Measurements from ENCODE around the gene KIAA1958. TPM values are rescaled to one million over a fixed set of nuclear protein-coding genes. Genes with fewer than 3 reads are reported as not detected.

KIAA1958 gene
- total RNA-seq, 6 experiments from 2014 or later: 3.5 to 9.7 (median 4.5) TPM

DNA sequence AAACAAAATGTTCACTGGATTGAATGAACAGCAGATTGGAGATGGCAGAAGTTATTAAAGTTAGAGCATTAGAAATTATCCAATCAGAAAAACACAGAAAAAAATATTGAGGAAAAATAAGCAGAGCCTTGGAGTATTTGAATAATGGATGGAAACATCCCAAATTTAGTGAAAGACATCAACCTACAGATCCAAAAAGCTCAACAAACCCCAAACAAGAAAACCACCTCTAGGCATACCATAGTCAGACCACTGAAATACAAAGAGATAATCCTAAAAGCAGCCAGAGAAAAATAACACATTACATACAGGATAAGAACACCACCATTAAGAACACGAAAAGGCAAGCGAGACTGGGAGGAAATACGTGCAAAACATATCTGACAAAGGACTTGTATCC lies 226.1 kb downstream of the KIAA1958 start:
- no peak for TF ChIP-seq CTCF (IDR thresholded peaks at IDR 0.05)
- H3K36me3 Mint-ChIP-seq (ENCODE audit: low read depth): peaks cover 11% of the 10 kb centered on the region
- H3K4me1 Mint-ChIP-seq (ENCODE audit: low read depth): peaks cover 19% of the 10 kb centered on the region
- DNase-seq: no peak
- no peak overlapping the region for H3K27ac Mint-ChIP-seq
- H3K27me3 Mint-ChIP-seq (ENCODE audit: insufficient read depth): peaks cover 1% of the 10 kb centered on the region; the same call in 1 of the 2 replicates
- H3K4me3 Mint-ChIP-seq: no peak overlapping the region
- no peaks in the 10 kb centered on the region for H3K9me3 Mint-ChIP-seq

DNA sequence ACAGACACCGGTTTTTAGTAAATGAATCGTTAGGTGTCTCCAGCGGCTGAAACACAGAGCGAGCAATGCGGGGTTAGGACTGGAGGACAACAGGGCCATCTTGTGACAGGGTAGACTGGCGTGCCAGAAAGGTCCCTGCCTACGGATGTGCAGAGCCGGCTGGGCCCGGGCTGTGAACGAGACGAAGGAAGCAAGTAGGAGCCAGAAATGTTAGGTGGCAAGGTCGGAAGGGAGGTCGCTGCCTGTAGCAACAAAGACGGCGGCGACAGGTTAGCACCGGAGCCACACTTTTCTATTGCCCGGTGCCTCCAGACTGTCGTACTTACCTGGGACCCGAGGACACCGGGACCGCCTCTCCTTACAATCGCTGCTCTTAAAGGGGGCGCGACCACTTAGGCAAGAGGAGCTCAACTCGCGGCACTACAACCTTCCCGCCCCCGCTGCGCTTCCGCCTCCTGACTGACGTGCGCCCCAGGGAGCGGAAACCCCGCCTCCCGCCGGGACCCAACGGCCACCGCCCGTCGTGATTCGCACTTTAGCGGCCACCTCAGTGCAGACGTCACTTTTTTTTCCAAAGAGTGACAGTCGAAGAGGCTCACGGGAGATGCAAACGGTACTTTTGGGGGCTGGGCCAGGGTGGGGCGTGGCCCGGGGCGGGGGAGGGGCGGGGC lies 231.2 kb downstream of the KIAA1958 start, which contains the start of gene INIP:
Gene INIP (minus strand): TSS at position 457 of the 671 bp plus-strand sequence. CDS start 1,632 bp downstream, outside the sequence.
- peak; percentile 31; the same call in 1 of the 2 replicates for TF ChIP-seq CTCF (IDR thresholded peaks at IDR 0.05)
- Mint-ChIP-seq H3K27me3 (ENCODE audit: insufficient read depth) (peaks cover 2% of the 10 kb centered on the region; the same call in 1 of the 2 replicates), H3K4me3 (peak within 1 kb of the TSS; percentile 99), H3K36me3 (ENCODE audit: low read depth) (peaks cover 4% of the 10 kb centered on the region), H3K9me3 (no peaks in the 10 kb centered on the region), H3K27ac (peak within 1 kb of the TSS; percentile 91), H3K4me1 (ENCODE audit: low read depth) (peaks cover 25% of the 10 kb centered on the region)
- peak; percentile 96 for DNase-seq

Other genes with a start within 250 kb of the KIAA1958 start
- 10 to 100 TPM; 31.1 to 52.5 (median 39.7) TPM for gene PTBP3, start 153.2 kb upstream of the KIAA1958 start, total RNA-seq (2021; fragmentation: NEBNext Ultra II Directional; extraction: Animal tissue kit (Norgen Biotek cat#: 25700))
- gene HSDL2, start 106.7 kb upstream of the KIAA1958 start, total RNA-seq (2021; fragmentation: NEBNext Ultra II Directional; extraction: Animal tissue kit (Norgen Biotek cat#: 25700)): 10 to 100 TPM; 31.7 to 38.6 (median 33.5) TPM
- gene INIP, start 231.3 kb downstream of the KIAA1958 start, total RNA-seq (2021; fragmentation: NEBNext Ultra II Directional; extraction: Animal tissue kit (Norgen Biotek cat#: 25700)): 10 to 100 TPM; 23.6 to 26.8 (median 25.0) TPM

Data from HFFc6 (cell line).